Right hindlimb (tissue), 1 donor: ENCODE measurements around the gene ARHGAP40.

ENCODE experiments used
- DNase-seq: peaks from one replicate; pipeline ENCODE4 v3.0.0-alpha.2; 2018

The ARHGAP40 gene

GRCh38 chr20:38685853-38686473 lies 84.4 kb downstream of the ARHGAP40 start:
- peak; percentile 79 for DNase-seq

DNA sequence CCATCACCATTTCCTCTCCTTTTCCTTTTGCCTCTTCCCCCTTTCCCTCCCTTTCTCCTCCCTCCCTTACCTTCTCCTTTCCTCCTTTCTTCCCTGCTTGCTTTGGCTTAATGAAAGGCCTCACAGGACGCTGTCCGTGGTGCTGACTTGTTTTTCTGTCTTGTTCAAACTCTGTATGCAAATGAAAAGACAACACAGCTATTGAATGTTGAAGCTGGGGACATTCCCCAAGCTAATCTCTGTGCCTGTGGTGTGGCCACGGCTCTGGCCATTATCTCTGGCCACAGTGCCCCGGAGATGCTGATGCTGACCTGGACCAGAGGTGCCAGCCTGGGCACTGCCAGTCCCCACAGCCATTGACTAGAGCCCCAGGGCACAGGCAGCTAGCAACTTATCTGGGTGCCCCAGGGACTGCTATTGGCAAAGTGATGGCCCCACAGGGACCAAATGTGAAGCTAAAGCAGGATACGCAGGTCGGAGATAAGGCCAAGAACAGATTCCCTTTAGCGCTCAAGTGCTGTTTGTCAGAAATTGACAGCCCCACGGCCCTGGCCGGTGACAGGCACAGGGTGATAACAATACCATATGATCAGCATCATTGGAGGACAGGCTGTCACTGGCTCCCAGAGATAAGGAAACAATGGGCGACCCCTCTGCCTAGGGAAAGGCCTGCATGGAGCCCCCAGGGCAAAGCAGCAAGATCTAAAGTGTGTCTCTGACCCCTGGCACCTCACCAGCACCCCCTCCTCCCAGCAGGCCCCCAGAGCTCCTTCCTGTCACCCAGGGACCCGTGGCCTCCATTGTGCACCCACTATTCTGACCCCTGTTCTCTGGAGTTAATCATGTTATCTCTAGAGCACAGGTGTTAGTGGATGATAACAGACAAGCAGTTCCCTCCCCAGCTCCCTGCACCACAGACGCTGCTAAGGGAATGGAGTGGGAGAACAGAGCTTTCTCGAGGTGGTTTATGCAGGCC lies 91.1 kb downstream of the ARHGAP40 start:
- peak; percentile 74 for DNase-seq

GRCh38 chr20:38697306-38697705 lies 95.7 kb downstream of the ARHGAP40 start:
- no peak for DNase-seq

GRCh38 chr20:38698541-38698940 lies 96.9 kb downstream of the ARHGAP40 start:
- no peak for DNase-seq

- DNase-seq = no peak
Measured at GRCh38 chr20:38700141-38700540, 98.5 kb downstream of the ARHGAP40 start.
